ENCODE results near the gene KRTCAP3.

Gene KRTCAP3

GRCh38 chr2:27441226-27441926 lies 805 bp upstream of the KRTCAP3 start:
- DNase-seq: no peak

DNA sequence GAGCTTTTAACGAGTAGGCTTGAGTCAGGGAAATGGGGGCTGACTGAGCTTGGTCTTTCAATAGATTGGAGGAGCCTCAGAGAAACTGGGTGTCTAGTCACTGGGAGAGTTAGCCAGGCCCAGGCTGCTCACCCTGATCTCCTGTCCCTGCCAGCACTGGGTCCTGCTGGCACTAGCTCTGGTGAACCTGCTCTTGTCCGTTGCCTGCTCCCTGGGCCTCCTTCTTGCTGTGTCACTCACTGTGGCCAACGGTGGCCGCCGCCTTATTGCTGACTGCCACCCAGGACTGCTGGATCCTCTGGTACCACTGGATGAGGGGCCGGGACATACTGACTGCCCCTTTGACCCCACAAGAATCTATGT lies 720 bp downstream of the KRTCAP3 start:
- no peak for DNase-seq

GRCh38 chr2:27445155-27445554 lies 3.0 kb downstream of the KRTCAP3 start:
- DNase-seq: no peak

DNA sequence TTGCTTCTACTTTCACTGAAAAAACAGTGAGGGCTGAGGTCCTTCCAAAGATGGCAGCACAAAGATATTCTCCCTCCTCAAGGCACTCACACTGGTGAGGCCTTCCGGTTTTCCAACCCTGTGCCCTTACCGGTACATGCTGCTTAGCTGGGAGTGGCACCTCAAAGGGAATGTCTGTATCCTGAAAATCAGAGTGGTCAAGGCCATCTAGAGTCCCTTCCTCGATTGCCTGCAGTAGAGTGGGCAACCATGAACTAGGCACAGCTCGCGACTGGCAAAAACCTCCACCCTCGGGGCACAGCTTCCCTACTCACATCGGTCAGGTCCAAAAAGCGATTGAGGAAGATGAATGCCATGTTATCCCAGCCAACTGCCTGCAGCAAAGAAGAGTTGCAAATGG lies 3.4 kb downstream of the KRTCAP3 start:
- no peak for DNase-seq

GRCh38 chr2:27446057-27446456 lies 3.9 kb downstream of the KRTCAP3 start:
- no peak for DNase-seq

GRCh38 chr2:27448381-27448780 lies 6.2 kb downstream of the KRTCAP3 start:
- DNase-seq: no peak

- no peak for DNase-seq
Measured at GRCh38 chr2:27451095-27451494, 8.9 kb downstream of the KRTCAP3 start.

DNA sequence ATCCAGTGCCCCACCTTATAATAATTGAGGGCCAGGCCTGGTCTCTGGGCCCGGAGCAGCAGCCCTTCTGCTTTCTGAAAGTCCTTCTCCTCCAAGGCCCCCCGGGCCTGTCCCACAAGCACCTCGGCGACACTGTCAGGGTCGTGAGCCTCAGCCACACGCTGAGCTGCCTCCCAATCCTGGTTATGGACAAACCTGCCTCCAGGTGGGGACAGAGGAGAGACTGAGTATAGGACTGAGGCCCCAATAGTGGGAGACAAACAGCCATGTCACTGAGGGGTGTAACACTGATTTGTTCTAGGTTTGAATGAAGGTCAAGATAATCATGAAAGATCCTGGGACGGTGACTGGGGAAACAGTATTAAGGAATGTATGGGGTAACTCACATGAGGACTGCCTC lies 11.8 kb downstream of the KRTCAP3 start:
- DNase-seq: no peak

GRCh38 chr2:27461118-27461517 lies 18.9 kb downstream of the KRTCAP3 start:
- DNase-seq: peak; percentile 30

- no peak for DNase-seq
Measured at GRCh38 chr2:27464443-27464842, 22.3 kb downstream of the KRTCAP3 start.

DNA sequence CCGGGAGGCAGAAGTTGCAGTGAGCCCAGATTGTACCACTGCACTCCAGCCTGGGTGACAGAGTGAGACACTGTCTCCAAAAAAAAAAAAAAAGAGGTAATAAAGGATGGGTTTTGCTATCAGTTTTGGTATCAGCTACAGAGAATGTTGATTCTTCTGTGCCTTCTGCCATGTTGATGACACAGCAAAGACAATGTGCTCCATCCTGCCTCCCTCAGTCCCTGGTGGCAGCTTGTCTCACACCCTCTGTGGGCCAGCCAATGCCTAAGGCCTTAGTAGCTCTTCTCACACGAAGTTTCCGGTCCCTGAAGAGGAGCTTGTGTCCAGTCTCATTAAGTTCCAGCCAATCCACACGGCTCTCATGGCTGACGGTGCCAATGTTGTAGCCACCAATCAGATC lies 29.8 kb downstream of the KRTCAP3 start:
- DNase-seq: no peak

DNA sequence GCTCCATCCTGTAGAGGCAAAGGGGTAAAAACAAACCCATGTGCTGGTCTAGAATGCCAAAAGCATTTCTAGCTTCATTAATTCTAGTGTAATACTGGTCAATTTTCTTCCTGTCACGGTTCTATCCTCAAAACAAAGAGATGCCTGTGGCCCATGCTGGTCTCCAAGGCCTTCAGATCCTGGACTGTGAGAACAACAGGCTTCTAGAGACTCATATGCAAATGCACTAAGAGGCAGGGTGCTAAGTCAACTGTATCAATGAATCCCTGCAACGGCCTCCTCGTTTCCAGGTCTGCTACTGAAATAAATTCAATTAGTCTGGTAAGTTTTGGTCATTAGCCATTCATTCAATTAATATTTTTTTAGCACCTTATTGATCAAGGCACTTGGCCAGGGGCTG lies 43.3 kb downstream of the KRTCAP3 start:
- DNase-seq: no peak

DNA sequence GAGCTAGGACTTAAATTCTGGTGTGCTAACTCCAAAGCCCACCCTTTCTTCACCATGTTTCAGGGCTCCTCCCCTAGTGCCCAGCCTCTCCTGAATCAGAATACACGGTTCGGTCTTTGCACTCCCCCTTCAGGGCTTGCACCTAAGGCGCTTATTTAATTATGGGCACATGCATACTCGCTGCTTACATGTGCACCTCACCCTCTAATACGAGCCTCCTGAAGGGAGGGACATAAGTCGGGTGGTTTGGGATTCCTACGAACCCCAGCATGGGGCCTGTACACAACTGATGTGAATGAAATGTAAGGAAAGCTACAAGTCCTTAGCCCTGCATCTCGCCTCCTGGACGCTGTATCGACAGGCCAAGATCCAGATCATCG lies 46.9 kb downstream of the KRTCAP3 start:
- no peak for DNase-seq

GRCh38 chr2:27489498-27490397 lies 47.6 kb downstream of the KRTCAP3 start, which contains the start of gene IFT172:
Gene IFT172, minus strand, starts transcription at chr2:27489743. Its CDS starts 90 bp downstream, at chr2:27489653.
- DNase-seq: peak; percentile 100

- no peak for DNase-seq
Measured at GRCh38 chr2:27492557-27492956, 50.4 kb downstream of the KRTCAP3 start.

DNA sequence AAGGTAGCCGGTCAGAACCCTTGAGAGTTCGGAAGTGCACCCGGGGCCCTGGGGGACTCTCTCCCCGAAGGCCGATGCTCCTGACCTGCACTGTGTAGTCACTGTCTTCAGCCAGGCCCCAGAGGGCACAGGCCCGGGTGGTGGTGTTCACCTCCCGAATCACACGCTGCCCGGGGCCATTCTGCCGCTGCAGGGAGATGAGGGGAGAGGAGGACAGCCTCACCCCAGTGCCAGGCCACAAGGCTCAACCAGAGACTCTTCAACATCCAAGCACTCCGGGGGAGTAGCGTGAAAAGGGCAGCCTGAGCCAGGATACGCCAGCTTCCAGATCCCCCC lies 51.7 kb downstream of the KRTCAP3 start:
- DNase-seq: no peak
